GM21367 (cell line): Measurements from ENCODE around the gene CYP1A2.
"Not testable (repeated sequence)": the region's sequence is repeated elsewhere in the genome, so short reads cannot be mapped to it uniquely, and the experiment has no call there.

Experiments
- ATAC-seq: cut with Tn5 transposase; IDR thresholded peaks from one replicate; pipeline ENCODE4 v1.9.1; 2021; ENCODE audit not compliant: unreplicated experiment

The CYP1A2 gene

GRCh38 chr15:74735305-74735704 is 13.3 kb upstream of the CYP1A2 start:
- ATAC-seq, result no peak

GRCh38 chr15:74738239-74738638 is 10.4 kb upstream of the CYP1A2 start:
- ATAC-seq, result not testable (repeated sequence)

- no peak for ATAC-seq
Measured at GRCh38 chr15:74742422-74742821, 6.2 kb upstream of the CYP1A2 start.

- no peak for ATAC-seq
Measured at GRCh38 chr15:74746389-74746788, 2.3 kb upstream of the CYP1A2 start.

GRCh38 chr15:74749832-74750231 is 1.2 kb downstream of the CYP1A2 start:
- ATAC-seq, result no peak

- ATAC-seq, result no peak
Measured at GRCh38 chr15:74750751-74751150, 2.1 kb downstream of the CYP1A2 start.

GRCh38 chr15:74752011-74752410 is 3.4 kb downstream of the CYP1A2 start:
- ATAC-seq, result no peak

- ATAC-seq, result no peak
Measured at GRCh38 chr15:74752531-74752930, 3.9 kb downstream of the CYP1A2 start.

- ATAC-seq, result no peak
Measured at GRCh38 chr15:74754593-74755215, 6.1 kb downstream of the CYP1A2 start.

- no peak for ATAC-seq
Measured at GRCh38 chr15:74758736-74759135, 10.1 kb downstream of the CYP1A2 start.

GRCh38 chr15:74762791-74763150 is 14.1 kb downstream of the CYP1A2 start:
- no peak for ATAC-seq

- no peak for ATAC-seq
Measured at GRCh38 chr15:74763416-74763815, 14.8 kb downstream of the CYP1A2 start.

- no peak for ATAC-seq
Measured at GRCh38 chr15:74767167-74768098, 18.8 kb downstream of the CYP1A2 start.

GRCh38 chr15:74768099-74768770 is 19.6 kb downstream of the CYP1A2 start:
- no peak for ATAC-seq

- ATAC-seq, result no peak
Measured at GRCh38 chr15:74768771-74769342, 20.2 kb downstream of the CYP1A2 start.

- ATAC-seq, result no peak
Measured at GRCh38 chr15:74769463-74770025, 20.9 kb downstream of the CYP1A2 start.

GRCh38 chr15:74770211-74770903 is 21.7 kb downstream of the CYP1A2 start:
- no peak for ATAC-seq

- ATAC-seq, result no peak
Measured at GRCh38 chr15:74773329-74773728, 24.7 kb downstream of the CYP1A2 start.

- ATAC-seq, result no peak
Measured at GRCh38 chr15:74773731-74774252, 25.1 kb downstream of the CYP1A2 start.

GRCh38 chr15:74775132-74775562 is 26.5 kb downstream of the CYP1A2 start:
- ATAC-seq, result no peak
